ENCODE measurements around the gene KLHL17. TPM values are rescaled to one million over a fixed set of nuclear protein-coding genes. Genes with fewer than 3 reads are reported as not detected.
"Not testable (repeated sequence)": the region's sequence is repeated elsewhere in the genome, so short reads cannot be mapped to it uniquely, and the experiment has no call there.

KLHL17 gene
- total RNA-seq, 1 donor from 2014 or later: 10.6 TPM

GRCh38 chr1:984476-984814, 24.1 kb downstream of the KLHL17 start:
- intact Hi-C loops (cut with DNase I): loop anchor here (5.0 kb wide), 1 partner anchor 78 kb away; no protein-coding TSS in a partner anchor
- ATAC-seq (no peak), DNase-seq (ENCODE audit: low spot score) (no peak)

- DNase-seq (ENCODE audit: low spot score) (no peak), ATAC-seq (no peak)
- intact Hi-C loops (cut with DNase I): no loop called here
These were observed 24.7 kb downstream of the KLHL17 start for GRCh38 chr1:985126-985525.

- DNase-seq (ENCODE audit: low spot score); ATAC-seq; intact Hi-C loops (cut with DNase I): not testable (repeated sequence)
These were observed 27.7 kb downstream of the KLHL17 start for GRCh38 chr1:988061-988460.

- ATAC-seq; DNase-seq (ENCODE audit: low spot score); intact Hi-C loops (cut with DNase I): not testable (repeated sequence)
These were observed 30.9 kb downstream of the KLHL17 start for GRCh38 chr1:991275-991674.

- no peak for ATAC-seq
- DNase-seq (ENCODE audit: low spot score): no peak
- intact Hi-C loops (cut with DNase I): no loop called here
These were observed 31.5 kb downstream of the KLHL17 start for GRCh38 chr1:991895-992294.

- ATAC-seq (no peak), DNase-seq (ENCODE audit: low spot score) (no peak)
- intact Hi-C loops (cut with DNase I): no loop called here
These were observed 32.0 kb downstream of the KLHL17 start for GRCh38 chr1:992362-992761.

- no peak for DNase-seq (ENCODE audit: low spot score)
- no peak for ATAC-seq
- intact Hi-C loops (cut with DNase I): no loop called here
These were observed 33.1 kb downstream of the KLHL17 start for GRCh38 chr1:993379-993995.

GRCh38 chr1:994546-994945, 34.2 kb downstream of the KLHL17 start:
- intact Hi-C loops (cut with DNase I); DNase-seq (ENCODE audit: low spot score); ATAC-seq: not testable (repeated sequence)

GRCh38 chr1:995665-996633, 35.6 kb downstream of the KLHL17 start:
- DNase-seq (ENCODE audit: low spot score) (no peak), ATAC-seq (no peak)
- intact Hi-C loops (cut with DNase I): no loop called here

- DNase-seq (ENCODE audit: low spot score) (no peak), ATAC-seq (no peak)
- intact Hi-C loops (cut with DNase I): no loop called here
These were observed 36.7 kb downstream of the KLHL17 start for GRCh38 chr1:996851-997712.

- DNase-seq (ENCODE audit: low spot score) (no peak), ATAC-seq (no peak)
- intact Hi-C loops (cut with DNase I): no loop called here
These were observed 37.3 kb downstream of the KLHL17 start for GRCh38 chr1:997713-997992.

GRCh38 chr1:997993-998744, 37.8 kb downstream of the KLHL17 start:
- ATAC-seq: no peak
- intact Hi-C loops (cut with DNase I): no loop called here
- DNase-seq (ENCODE audit: low spot score): no peak

- intact Hi-C loops (cut with DNase I): no loop called here
- no peak for ATAC-seq
These were observed 38.3 kb downstream of the KLHL17 start for GRCh38 chr1:998745-998994.

GRCh38 chr1:998995-999724, 38.8 kb downstream of the KLHL17 start:
- intact Hi-C loops (cut with DNase I): no loop called here
- DNase-seq (ENCODE audit: low spot score) (no peak), ATAC-seq (no peak)

More at GRCh38 chr1:998745-998994, 38.3 kb downstream of the KLHL17 start:
- no peak for DNase-seq (ENCODE audit: low spot score)

GRCh38 chr1:999725-1000356, 39.5 kb downstream of the KLHL17 start, which contains the start of gene HES4:
HES4 (minus strand) TSS chr1:1000097; CDS start chr1:999973, 124 bp downstream.
- ATAC-seq: peak; percentile 80
- DNase-seq (ENCODE audit: low spot score): peak; percentile 90
- intact Hi-C loops (cut with DNase I): no loop called here

GRCh38 chr1:1000357-1001056, 40.1 kb downstream of the KLHL17 start:
- peak; percentile 87 for DNase-seq (ENCODE audit: low spot score)
- intact Hi-C loops (cut with DNase I): no loop called here
- peak; percentile 71 for ATAC-seq

- ATAC-seq: no peak
- DNase-seq (ENCODE audit: low spot score): no peak
- intact Hi-C loops (cut with DNase I): no loop called here
These were observed 40.8 kb downstream of the KLHL17 start for GRCh38 chr1:1001057-1001783.

All from sciatic nerve (tissue), 2 donors.